ENCODE data around the gene ZNF277.
A peak's percentile ranks its signal among the peaks of the same experiment; 100 is the strongest.

Gene ZNF277

GRCh38 chr7:112257073-112257472, 50.6 kb downstream of the ZNF277 start:
- POLR2A ChIA-PET: no interaction called here
- Histone ChIP-seq H3K4me1 (ENCODE audit: control insufficient read depth, insufficient read depth, low read length) (peaks cover 5% of the 10 kb centered on the region), H3K36me3 (ENCODE audit: control insufficient read depth in 2 of 2, insufficient read depth in 1 of 2, low read length in 2 of 2) (no peaks in the 10 kb centered on the region), H3K27ac (ENCODE audit: extremely low read depth, low read depth, low read length) (no peak overlapping the region), H3K4me3 (ENCODE audit: low read depth, low read length) (no peak overlapping the region), H3K9me3 (ENCODE audit: control insufficient read depth, insufficient read depth, low read depth, low read length) (no peaks in the 10 kb centered on the region)
- TF ChIP-seq ZNF404 (tag by site-specific recombination; IDR thresholded peaks at IDR 0.05): no peak
- TF ChIP-seq, protein P1, sequence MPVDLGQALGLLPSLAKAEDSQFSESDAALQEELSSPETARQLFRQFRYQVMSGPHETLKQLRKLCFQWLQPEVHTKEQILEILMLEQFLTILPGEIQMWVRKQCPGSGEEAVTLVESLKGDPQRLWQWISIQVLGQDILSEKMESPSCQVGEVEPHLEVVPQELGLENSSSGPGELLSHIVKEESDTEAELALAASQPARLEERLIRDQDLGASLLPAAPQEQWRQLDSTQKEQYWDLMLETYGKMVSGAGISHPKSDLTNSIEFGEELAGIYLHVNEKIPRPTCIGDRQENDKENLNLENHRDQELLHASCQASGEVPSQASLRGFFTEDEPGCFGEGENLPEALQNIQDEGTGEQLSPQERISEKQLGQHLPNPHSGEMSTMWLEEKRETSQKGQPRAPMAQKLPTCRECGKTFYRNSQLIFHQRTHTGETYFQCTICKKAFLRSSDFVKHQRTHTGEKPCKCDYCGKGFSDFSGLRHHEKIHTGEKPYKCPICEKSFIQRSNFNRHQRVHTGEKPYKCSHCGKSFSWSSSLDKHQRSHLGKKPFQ (tag by site-specific recombination; IDR thresholded peaks at IDR 0.05): no peak
- CTCF ChIA-PET: no interaction called here

GRCh38 chr7:112260911-112261310, 54.4 kb downstream of the ZNF277 start:
- no peaks in the 10 kb centered on the region for H3K36me3 ChIP-seq (ENCODE audit: control insufficient read depth in 2 of 2, insufficient read depth in 1 of 2, low read length in 2 of 2)
- H3K27ac ChIP-seq (ENCODE audit: extremely low read depth, low read depth, low read length): no peak overlapping the region
- CTCF ChIA-PET: no interaction called here
- POLR2A ChIA-PET: no interaction called here
- H3K4me1 ChIP-seq (ENCODE audit: control insufficient read depth, insufficient read depth, low read length): peaks cover 11% of the 10 kb centered on the region
- H3K4me3 ChIP-seq (ENCODE audit: low read depth, low read length): no peak overlapping the region
- no peak for TF ChIP-seq SETDB1 (IDR thresholded peaks at IDR 0.05; ENCODE audit: insufficient read length, low read length)
- TF ChIP-seq ZFP3 (tag by site-specific recombination; IDR thresholded peaks at IDR 0.05; ENCODE audit: low read depth): no peak
- TF ChIP-seq ZNF426 (tag by site-specific recombination; IDR thresholded peaks at IDR 0.05): no peak
- TF ChIP-seq ZNF768 (tag by site-specific recombination; IDR thresholded peaks at IDR 0.05): no peak
- no peak for TF ChIP-seq GLI4 (tag by site-specific recombination; IDR thresholded peaks at IDR 0.05)
- no peak for TF ChIP-seq ZNF133 (tag by site-specific recombination; IDR thresholded peaks at IDR 0.05)
- TF ChIP-seq HOXA7 (CRISPR knock-in tag; IDR thresholded peaks at IDR 0.05; ENCODE audit: borderline replicate concordance): no peak
- TF ChIP-seq ZNF670 (tag by site-specific recombination; IDR thresholded peaks at IDR 0.05; ENCODE audit: low read depth): no peak
- no peak for TF ChIP-seq ZNF530 (tag by site-specific recombination; IDR thresholded peaks at IDR 0.05; ENCODE audit: low read depth)
- TF ChIP-seq ZBTB20 (tag by site-specific recombination; IDR thresholded peaks at IDR 0.05): no peak
- no peak for TF ChIP-seq ZNF175 (tag by site-specific recombination; IDR thresholded peaks at IDR 0.05)
- no peaks in the 10 kb centered on the region for H3K9me3 ChIP-seq (ENCODE audit: control insufficient read depth, insufficient read depth, low read depth, low read length)

DNA sequence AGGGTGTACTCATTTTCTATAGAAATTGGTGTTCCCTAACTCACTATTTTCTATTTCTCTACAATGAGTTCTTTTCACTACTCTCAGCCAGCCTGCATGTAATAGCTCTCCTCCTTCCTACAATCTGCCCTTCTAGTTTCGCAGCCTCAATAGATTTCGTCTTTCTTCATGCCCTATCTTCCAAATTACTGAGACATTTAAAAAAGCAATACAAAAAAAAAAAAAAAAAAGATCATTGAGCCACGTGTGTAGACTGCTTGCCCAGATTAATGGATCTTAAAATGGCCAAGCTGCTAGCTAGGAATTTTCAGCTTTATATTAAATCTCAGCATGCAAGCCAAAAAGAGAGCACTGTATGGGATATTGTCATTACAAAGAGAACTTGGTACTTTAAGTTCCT, 55.5 kb downstream of the ZNF277 start:
- no peak overlapping the region for H3K4me3 ChIP-seq (ENCODE audit: low read depth, low read length)
- H3K27ac ChIP-seq (ENCODE audit: extremely low read depth, low read depth, low read length): no peak overlapping the region
- ChIA-PET POLR2A (no interaction called here), CTCF (no interaction called here)
- peaks cover 17% of the 10 kb centered on the region for H3K4me1 ChIP-seq (ENCODE audit: control insufficient read depth, insufficient read depth, low read length)
- H3K9me3 ChIP-seq (ENCODE audit: control insufficient read depth, insufficient read depth, low read depth, low read length): no peaks in the 10 kb centered on the region
- H3K36me3 ChIP-seq (ENCODE audit: control insufficient read depth in 2 of 2, insufficient read depth in 1 of 2, low read length in 2 of 2): no peaks in the 10 kb centered on the region
- 0 out of 2 replicates have a peak, but pooled peaks have one; percentile 17 for TF ChIP-seq FEZF1 (tag by site-specific recombination; IDR thresholded peaks at IDR 0.05)
- no peak for TF ChIP-seq SP2 (tag by site-specific recombination; IDR thresholded peaks at IDR 0.05)
- no peak for TF ChIP-seq ZBTB10 (tag by site-specific recombination; IDR thresholded peaks at IDR 0.05)
- peak; percentile 41; the same call in 1 of the 2 replicates for TF ChIP-seq ZNF362 (tag by site-specific recombination; IDR thresholded peaks at IDR 0.05)
- no peak for TF ChIP-seq SETDB1 (IDR thresholded peaks at IDR 0.05; ENCODE audit: insufficient read length, low read length)
